ENCODE data around the gene SH2D2A.
A peak's percentile ranks its signal among the peaks of the same experiment; 100 is the strongest.

The SH2D2A gene

DNA sequence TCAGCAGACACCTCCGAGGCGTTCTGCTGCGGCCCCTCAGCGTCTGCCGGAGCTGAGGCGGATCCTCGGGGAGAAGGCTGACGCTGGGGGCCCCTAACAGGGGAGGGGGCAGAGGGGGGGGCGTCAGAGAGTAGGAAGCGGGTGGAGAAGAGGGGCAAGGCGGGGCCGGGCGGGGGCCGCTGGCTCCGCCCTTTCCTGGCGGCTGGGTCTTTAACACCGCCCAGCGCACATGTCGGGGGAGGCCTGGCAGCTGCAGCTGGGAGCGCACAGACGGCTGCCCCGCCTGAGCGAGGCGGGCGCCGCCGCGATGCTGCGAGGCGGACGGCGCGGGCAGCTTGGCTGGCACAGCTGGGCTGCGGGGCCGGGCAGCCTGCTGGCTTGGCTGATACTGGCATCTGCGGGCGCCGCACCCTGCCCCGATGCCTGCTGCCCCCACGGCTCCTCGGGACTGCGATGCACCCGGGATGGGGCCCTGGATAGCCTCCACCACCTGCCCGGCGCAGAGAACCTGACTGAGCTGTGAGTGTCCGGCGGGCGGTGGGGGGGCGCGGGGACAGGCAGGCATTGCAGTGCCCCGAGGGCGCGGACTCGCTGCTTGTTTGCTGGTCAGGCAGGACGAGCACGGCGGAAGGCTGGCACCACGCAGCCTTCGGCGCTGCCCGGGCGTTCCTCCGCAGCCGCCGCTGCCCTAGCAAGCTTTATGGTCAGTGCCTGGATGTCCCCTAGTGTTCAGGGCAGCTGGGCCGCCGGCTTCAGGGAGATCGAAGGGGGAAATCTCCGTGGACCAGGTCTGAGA lies 44.2 kb upstream of the SH2D2A start, which contains the start of gene NTRK1:
Gene NTRK1, plus strand, starts transcription at position 238 of the 796 bp plus-strand sequence. Its CDS starts 70 bp downstream, at position 308.
- no peak for TF ChIP-seq CTCF (IDR thresholded peaks at IDR 0.05; ENCODE audit: low read depth, low read length)
- DNase-seq (ENCODE audit: extremely low read depth, low read depth), result no peak

DNA sequence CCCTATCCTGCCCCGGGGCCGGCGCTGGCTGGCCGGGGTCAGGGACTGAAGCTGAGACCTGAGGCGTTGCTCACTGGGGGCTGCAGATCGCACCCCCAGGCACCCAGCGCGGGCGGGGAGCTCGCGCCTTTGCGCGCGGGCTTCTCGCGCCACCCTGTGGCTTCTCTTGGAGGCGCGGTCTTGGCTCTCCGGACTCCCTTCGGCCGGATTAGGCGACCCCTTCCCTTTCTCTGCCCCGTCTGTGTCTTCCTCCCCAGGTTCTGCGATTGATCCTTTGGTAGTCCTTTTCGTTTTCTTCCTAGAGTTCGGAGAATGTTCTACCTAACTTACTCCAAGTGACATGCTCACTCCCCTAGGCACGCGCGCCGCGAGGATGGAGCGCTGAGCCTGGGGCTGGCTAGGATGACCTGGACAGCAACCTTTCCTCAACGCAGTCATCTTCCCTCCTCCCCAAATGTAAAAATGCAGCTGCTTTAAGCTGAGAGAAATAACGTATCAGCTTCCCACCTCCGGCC lies 43.5 kb upstream of the SH2D2A start:
- no peak for DNase-seq (ENCODE audit: extremely low read depth, low read depth)
- TF ChIP-seq CTCF (IDR thresholded peaks at IDR 0.05; ENCODE audit: low read depth, low read length), result peak; percentile 90

- DNase-seq (ENCODE audit: extremely low read depth, low read depth), result no peak
- TF ChIP-seq CTCF (IDR thresholded peaks at IDR 0.05; ENCODE audit: low read depth, low read length), result no peak
These were observed 43.0 kb upstream of the SH2D2A start for GRCh38 chr1:156859523-156860112.

- no peak for DNase-seq (ENCODE audit: extremely low read depth, low read depth)
- no peak for TF ChIP-seq CTCF (IDR thresholded peaks at IDR 0.05; ENCODE audit: low read depth, low read length)
These were observed 42.4 kb upstream of the SH2D2A start, which contains the start of gene INSRR for GRCh38 chr1:156858959-156859522. Gene INSRR (minus strand): TSS chr1:156859117. CDS start chr1:156858621, 496 bp downstream.

- no peak for TF ChIP-seq CTCF (IDR thresholded peaks at IDR 0.05; ENCODE audit: low read depth, low read length)
- DNase-seq (ENCODE audit: extremely low read depth, low read depth), result no peak
These were observed 41.9 kb upstream of the SH2D2A start for GRCh38 chr1:156858555-156858956.

DNA sequence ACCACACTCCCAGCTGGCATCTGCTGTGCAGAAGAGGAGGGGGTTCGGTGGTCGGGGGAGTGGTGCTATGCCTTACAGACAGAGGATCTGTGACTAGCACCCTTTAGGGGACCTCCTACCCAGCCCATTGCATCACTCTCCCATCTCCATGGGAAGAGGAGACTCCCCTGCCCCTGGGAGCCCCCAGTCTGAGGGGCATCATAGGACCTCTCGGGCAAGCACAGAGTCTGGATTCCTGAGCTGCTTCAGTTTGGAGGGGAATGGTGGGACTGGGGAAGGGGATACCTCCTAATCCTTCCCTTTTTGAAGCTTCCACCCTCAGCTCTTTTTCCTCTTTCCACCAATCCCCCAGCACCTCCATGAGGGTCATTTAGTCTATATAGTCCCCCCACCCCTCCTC lies 40.9 kb upstream of the SH2D2A start:
- no peak for TF ChIP-seq CTCF (IDR thresholded peaks at IDR 0.05; ENCODE audit: low read depth, low read length)
- DNase-seq (ENCODE audit: extremely low read depth, low read depth), result no peak

Data from AG09319 (cell line).